ENCODE data around the gene HSPD1.
A peak's percentile ranks its signal among the peaks of the same experiment; 100 is the strongest.

GRCh38 chr2:197515739-197516392 lies 16.2 kb upstream of the HSPD1 start, which contains the start of gene MOB4:
- TF ChIP-seq CTCF (IDR thresholded peaks at IDR 0.05) (peak in 2 of 3 donors; percentile 16 to 36), POLR2A (IDR thresholded peaks at IDR 0.05) (peak; percentile 80)

All from ovary (tissue), 3 donors.